OCI-M2 (cell line): ENCODE data around the gene SPIRE2.
"Not testable (repeated sequence)": the region's sequence is repeated elsewhere in the genome, so short reads cannot be mapped to it uniquely, and the experiment has no call there.

Experiments used
- DNase-seq: peaks from one replicate; lab custom pipeline; 2025; ENCODE audit not compliant: unreplicated experiment; lab: John Stamatoyannopoulos, UW

SPIRE2 gene

GRCh38 chr16:89834813-89835363 lies 6.6 kb downstream of the SPIRE2 start:
- DNase-seq: not testable (repeated sequence)

DNA sequence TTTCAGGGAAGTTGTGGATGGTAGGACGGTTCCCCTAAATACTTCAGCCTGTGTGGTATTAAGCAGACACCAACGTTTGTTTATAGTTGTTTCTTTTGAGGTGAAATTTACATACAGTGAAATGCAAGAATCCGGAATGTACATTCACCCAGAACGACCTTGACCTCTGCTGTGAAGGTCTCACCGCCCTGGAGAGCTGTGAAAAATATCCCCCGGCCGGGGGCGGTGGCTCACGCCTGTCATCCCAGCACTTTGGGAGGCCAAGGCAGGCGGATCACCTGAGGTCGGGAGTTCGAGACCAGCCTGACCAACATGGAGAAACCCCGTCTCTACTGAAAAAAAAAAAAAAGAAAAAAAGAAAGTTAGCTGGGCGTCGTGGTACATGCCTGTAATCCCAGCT lies 8.2 kb downstream of the SPIRE2 start:
- DNase-seq: not testable (repeated sequence)

- DNase-seq: no peak
These were observed 8.8 kb downstream of the SPIRE2 start for GRCh38 chr16:89837014-89837546.

DNA sequence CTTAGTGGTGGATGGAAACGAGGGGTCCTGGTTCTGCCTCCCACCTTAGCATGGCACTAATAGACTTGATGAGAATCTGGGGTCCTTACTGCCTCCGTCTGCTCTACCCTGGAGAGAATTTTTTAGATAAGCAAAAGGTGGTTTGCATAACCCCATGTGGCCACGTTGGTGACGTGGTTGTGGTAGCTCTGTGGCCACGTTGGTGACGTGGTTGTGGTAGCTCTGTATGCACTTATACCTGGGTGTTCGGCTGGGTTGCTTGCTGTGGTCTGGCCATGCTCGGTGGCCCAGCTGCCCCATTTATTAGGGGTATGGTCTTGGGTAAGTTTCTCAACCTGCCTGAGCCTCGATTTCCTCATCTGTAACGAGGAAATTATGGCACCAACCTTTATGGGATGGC lies 13.0 kb downstream of the SPIRE2 start:
- DNase-seq: no peak

DNA sequence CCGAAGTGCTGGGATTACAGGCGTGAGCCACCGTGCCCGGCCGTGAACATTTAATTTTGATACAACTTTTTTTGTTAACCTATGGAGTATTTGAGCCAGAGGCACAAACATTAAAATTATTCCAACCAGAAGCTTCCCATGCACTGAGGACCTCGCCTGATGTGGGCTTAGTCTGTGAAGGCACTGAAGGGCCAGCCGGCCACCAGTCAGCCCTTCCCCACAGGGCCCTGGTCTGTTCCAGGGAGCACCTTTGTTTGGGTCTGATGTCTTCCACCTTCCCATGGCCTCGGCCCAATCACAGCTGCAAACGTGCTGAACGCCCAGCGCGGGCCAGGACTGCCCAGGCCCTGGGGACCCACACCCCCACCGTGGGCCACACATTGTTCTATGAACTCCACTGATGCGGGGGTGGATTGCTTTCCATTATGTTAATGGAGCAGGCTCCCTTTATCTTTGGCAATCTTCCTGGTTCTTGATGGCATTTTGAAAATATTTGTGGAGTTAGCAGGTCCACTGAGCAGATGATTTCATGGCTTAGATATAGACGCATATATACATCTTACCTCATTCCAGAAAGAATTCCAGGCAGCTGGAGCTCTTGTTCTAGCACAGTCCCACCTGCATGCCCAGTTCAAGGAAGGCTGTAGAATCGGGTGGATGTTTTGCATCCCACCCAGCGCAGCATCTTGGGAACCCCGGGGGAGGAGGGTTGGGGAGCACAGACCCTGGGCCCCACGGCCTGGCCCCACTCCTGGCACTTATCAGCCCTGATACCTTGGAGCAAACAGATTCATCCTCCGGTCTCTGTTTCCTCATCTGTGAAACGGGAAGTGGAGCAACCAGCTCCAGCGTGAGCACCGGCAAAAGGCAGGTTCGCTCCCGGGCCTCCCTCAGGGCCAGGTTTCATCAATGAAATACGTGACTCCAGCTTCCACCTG lies 14.5 kb downstream of the SPIRE2 start:
- no peak for DNase-seq

GRCh38 chr16:89843409-89844350 lies 15.4 kb downstream of the SPIRE2 start:
- no peak for DNase-seq

GRCh38 chr16:89844739-89845339 lies 16.6 kb downstream of the SPIRE2 start:
- DNase-seq: no peak

GRCh38 chr16:89845417-89845816 lies 17.1 kb downstream of the SPIRE2 start:
- no peak for DNase-seq

DNA sequence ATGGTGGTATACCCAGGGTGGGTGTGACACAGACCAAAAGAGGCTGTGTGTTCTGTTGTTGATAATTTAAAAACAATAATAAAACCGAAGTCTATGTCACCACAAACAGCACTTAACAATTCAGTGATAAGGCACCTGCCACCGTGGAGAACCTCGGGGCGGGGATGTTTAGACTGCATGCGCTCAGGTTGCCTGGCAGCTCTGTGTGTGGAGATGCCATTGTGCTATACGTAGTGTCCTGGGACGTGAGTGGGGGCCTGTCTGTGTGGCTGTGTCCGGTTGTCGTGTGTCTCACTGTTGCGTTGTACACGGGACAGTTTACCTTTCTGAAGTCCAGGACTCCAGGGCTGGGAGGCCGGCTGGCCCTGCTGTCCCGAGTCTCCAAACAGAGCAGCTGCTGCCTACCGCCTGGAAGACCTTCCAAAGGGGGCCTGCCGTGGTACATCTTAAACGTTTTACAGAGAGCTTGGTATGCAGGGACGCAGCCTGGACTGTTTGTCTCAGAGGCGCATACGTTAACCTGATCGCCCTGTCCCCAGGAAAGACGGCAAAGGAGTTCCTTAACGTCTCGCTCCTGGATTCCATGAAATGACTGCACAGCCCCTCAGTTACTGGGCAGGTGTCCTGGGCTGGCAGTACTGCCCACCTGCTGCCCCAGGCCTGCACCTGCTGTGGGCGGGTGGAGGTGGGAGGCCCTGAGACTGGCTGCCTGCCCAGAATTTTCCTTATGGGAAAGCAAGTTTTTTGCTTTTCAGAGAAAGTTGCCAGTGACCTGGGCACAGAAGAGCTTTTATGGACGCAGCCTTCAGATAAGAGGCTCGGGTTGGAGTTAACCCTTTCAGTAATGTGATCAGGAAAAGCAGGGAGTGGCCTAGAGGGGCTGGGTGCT lies 19.0 kb downstream of the SPIRE2 start:
- no peak for DNase-seq

- DNase-seq: no peak
These were observed 19.6 kb downstream of the SPIRE2 start for GRCh38 chr16:89847940-89848297.

DNA sequence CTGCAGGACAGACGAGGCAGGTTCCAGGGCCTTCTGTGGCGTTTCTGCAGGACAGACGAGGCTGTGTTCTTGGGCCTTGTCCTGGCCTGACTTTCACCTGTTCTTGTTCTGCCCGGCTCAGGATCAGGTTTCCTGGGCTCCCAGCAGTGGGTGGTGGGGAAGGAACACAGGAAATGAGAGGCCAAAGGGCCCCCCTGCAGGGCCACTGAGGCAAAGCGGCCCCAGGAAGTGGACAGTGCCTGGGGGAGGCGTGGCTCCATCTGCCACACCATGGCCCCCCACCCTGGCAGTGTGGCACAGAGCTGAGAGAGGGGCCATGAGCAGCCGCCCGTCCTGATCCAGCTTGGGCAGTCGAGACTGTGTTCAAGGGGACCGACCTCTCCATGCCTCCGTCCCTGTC lies 20.7 kb downstream of the SPIRE2 start:
- DNase-seq: no peak

DNA sequence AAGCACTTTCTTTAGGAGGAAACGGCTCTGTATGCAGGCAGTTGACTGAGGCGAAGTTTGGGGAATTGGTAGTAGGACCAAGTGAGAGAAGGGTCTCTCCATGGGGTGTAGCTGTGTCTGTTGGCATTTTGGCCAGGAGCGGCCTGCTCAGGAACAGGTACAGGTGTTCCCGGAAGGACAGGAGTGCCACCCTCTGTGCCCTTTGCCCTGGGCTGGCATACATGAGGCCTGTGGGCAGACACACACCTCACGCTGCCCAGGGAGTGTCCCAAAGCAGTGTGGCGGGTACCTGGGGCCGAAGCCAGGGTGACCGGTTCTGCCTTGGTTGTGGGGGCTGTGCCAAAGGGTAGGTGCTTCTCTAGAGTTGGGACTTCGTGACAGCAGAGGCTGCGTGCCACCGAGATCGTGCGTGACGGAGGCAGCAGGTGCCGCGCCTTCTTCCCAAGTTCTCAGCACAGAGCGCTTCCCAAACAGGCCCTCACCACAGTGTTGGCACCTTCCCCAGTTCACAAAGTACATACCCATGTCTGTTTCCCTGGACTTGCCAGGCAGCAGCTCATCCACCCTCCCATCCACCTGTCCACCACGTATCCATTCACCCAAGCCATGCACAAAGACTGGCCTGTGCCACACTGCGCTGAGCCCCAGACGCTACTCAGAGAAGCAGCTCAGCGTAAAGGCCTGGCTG lies 25.2 kb downstream of the SPIRE2 start:
- DNase-seq: no peak

DNA sequence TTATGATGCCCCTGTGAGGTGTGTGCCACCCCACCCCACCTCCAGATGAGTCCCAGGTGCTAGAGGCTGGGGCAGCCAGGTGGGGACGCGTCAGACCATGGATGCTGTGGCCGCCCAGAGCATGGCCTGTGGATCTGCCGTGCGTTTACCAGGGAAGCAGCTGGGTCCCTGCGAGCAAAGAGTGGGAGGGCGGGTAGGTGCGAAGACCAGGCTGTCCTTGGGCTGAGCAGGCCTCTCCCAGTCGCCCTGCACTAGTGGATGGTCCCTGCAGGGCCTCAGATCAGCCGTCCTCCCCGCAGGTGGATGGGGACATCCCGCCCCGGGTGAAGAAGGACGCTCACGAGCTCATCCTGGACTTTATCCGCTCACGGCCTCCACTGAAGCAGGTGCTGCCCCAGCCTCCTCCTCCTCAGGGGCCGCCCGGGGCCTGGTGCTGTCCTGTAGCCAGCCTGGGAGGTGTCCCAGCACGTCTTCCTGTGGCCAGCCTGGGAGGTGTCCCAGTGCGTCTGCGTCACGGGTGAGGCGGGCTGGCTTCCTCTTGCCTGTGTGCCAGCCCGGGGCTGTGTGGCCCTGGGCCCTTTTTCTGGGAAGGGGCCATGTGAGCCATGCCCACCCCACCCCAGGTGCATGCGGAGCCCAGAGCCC lies 27.1 kb downstream of the SPIRE2 start:
- no peak for DNase-seq

- no peak for DNase-seq
These were observed 27.7 kb downstream of the SPIRE2 start for GRCh38 chr16:89855986-89856385.

DNA sequence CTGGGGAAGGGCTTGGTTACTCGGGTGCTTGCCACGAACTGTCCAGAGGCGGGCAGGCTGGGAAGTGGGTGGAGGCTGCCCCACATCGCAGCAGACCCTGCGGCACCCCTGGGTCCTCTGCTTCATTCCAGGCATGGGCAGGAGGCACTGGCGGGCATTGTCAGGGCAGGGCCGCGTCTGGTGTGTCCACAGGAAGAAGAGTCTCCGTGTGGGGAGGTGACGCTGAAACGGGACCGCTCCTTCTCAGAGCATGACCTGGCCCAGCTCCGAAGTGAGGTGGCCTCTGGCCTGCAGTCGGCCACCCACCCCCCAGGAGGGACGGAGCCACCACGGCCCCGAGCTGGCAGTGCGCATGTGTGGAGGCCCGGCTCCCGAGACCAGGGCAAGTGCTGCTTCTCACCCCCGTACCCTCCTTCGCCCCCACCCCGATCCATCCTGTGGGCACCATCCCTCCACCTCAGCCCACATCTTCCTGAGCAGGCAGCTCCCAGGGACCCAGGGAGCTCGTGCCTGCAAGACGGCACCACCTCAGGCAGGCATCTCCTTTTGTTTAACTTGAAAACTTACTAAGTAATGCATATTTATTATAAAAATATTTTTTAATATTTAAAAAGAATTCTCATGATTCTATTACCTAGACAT lies 30.8 kb downstream of the SPIRE2 start:
- DNase-seq: no peak

DNA sequence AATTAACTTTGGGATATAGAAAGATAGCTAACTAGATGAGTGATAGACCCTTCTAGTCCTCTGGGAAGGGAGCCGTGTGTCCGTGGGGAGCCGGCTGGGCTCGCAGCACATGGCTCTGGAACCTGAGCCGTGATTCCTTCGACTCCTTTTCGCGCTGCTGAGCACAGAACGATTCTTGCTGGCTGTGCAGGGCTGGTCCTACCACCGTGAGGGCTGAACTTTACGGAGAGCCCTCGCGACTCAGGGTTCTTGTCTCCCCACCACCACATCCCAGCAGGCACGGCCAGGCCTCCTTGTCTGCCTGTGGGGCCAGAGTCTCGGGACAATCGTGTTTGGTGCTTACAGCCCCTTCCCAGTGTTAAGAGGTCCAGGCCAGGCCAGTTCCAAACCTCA lies 31.3 kb downstream of the SPIRE2 start:
- no peak for DNase-seq

- DNase-seq: peak; percentile 17
These were observed 32.6 kb downstream of the SPIRE2 start for GRCh38 chr16:89860747-89861304.

DNA sequence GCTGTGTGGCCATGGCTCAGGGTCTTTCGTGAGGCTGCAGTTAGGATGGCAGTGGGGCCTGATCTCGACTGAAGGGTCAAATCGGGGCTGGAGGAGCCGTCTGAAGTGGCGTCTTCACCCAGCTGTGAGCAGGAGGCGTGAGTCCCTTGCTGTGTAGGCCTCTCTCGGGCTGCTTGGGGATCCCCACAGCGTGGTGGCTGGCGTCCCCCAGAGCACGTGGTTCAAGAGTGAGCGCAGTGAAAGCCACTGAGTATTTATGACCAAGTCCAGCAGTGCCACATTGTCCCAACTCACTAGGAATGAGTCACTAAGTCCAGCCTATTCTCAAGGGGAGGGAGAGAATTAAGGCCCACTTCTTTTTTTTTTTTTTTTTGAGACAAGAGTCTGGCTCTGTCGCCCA lies 33.4 kb downstream of the SPIRE2 start:
- DNase-seq: no peak
